Fibroblast of the aortic adventitia (primary cell): Measurements from ENCODE around the gene EFNA5. TPM values are rescaled to one million over a fixed set of nuclear protein-coding genes. Genes with fewer than 3 reads are reported as not detected.

Source experiments
- DNase-seq: peaks from one replicate; pipeline ENCODE4 v3.0.0-alpha.2; 2010; ENCODE audit warnings: low read depth
- H3K4me3 ChIP-seq: 2 replicates; pipeline ENCODE4 v1.5.1; 2011; ENCODE audit warnings: low read depth, mild to moderate bottlenecking, control low read depth, low read length, moderate library complexity
- total RNA-seq: library from RNA; depleted of rRNA; stranded (reverse); fragments of >200 nt; gene quantifications from 2 replicates; pipeline ENCODE4 v1.2.3, GENCODE V29; 2012; ENCODE audit warnings: low replicate concordance
- TF ChIP-seq, protein P1 (sequence below): IDR thresholded peaks from 2 replicates; pipeline ENCODE4 v1.5.1; 2011; ENCODE audit warnings: mild to moderate bottlenecking, low read length, control low read depth, inconsistent platforms; ENCODE audit not compliant: insufficient read depth

EFNA5 gene
- total RNA-seq, 1 donor = 33.1 TPM

GRCh38 chr5:107704681-107705401, 34.1 kb upstream of the EFNA5 start:
- peak; percentile 6 for DNase-seq
- TF ChIP-seq, protein P1, sequence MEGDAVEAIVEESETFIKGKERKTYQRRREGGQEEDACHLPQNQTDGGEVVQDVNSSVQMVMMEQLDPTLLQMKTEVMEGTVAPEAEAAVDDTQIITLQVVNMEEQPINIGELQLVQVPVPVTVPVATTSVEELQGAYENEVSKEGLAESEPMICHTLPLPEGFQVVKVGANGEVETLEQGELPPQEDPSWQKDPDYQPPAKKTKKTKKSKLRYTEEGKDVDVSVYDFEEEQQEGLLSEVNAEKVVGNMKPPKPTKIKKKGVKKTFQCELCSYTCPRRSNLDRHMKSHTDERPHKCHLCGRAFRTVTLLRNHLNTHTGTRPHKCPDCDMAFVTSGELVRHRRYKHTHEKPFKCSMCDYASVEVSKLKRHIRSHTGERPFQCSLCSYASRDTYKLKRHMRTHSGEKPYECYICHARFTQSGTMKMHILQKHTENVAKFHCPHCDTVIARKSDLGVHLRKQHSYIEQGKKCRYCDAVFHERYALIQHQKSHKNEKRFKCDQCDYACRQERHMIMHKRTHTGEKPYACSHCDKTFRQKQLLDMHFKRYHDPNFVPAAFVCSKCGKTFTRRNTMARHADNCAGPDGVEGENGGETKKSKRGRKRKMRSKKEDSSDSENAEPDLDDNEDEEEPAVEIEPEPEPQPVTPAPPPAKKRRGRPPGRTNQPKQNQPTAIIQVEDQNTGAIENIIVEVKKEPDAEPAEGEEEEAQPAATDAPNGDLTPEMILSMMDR = no peak
- peak overlapping the region; percentile 27 for H3K4me3 ChIP-seq

DNA sequence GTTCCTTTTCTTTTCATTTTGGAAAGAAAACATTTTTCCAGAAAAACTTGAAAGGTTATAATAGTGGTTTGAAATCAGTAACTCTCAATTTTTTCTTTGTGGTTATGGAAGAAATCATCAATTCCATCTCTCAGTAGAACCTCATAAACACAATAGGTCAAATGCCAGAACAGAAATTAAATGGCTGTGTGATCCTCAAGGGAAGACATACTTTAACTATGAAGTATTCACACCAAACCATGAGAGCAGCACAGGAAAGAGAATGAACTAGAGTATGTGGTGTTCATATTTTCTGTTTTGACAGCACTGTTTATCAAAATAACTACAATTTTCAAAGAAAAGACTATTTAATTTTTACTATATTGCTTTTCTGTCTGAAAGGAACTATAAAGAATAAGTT, 29.7 kb upstream of the EFNA5 start:
- H3K4me3 ChIP-seq = no peak overlapping the region
- TF ChIP-seq, protein P1 = no peak
- no peak for DNase-seq

- no peak for DNase-seq
- no peak overlapping the region for H3K4me3 ChIP-seq
- TF ChIP-seq, protein P1 = no peak
Measured at GRCh38 chr5:107699425-107699824, 28.7 kb upstream of the EFNA5 start.

- TF ChIP-seq, protein P1 = no peak
- H3K4me3 ChIP-seq = no peak overlapping the region
- DNase-seq = peak; percentile 5
Measured at GRCh38 chr5:107698286-107698685, 27.5 kb upstream of the EFNA5 start.

- TF ChIP-seq, protein P1 = no peak
- H3K4me3 ChIP-seq = no peak overlapping the region
- no peak for DNase-seq
Measured at GRCh38 chr5:107696498-107696897, 25.8 kb upstream of the EFNA5 start.

DNA sequence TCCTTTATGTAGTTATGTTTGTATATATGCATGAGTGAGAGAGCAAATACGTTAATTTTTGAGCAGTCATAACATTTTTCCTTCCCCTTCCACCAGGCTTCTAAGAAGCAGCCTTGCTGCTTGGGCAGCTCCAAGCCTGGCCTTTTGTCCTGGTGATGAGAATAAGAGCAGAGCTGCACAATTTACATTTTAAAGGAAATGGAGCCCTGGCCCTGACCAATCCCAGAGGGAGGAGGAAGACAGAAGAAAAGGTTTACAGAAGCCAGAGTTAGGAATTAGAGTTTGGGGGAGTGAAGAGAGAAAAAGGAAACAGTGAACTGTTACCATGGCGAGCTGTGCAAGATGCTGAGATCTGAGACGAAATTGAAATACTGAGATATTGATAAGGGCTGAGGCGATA, 25.3 kb upstream of the EFNA5 start:
- TF ChIP-seq, protein P1 = no peak
- H3K4me3 ChIP-seq = no peak overlapping the region
- no peak for DNase-seq

DNA sequence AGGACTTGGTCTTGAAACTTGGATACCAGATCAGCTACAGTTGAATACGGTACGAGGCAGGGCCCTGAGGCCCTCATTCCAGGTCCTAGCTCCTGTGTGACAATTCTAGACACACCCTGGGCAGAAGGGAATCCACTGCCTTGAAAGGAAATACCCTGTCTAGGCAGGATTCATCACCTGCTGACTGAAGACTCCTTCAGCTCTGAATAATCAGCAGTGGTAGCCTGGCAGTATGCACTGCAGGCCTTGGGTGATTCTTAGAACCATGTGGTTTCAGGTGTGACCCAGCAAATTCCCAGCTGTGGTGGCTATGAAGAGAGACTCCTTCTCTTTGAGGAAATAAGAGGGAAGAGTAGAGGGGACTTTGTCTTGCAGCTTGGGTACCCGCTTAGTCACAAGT, 17.2 kb upstream of the EFNA5 start:
- H3K4me3 ChIP-seq = no peak overlapping the region
- no peak for DNase-seq
- TF ChIP-seq, protein P1 = no peak
